Measurements from ENCODE around the gene SYCE3.

DNA sequence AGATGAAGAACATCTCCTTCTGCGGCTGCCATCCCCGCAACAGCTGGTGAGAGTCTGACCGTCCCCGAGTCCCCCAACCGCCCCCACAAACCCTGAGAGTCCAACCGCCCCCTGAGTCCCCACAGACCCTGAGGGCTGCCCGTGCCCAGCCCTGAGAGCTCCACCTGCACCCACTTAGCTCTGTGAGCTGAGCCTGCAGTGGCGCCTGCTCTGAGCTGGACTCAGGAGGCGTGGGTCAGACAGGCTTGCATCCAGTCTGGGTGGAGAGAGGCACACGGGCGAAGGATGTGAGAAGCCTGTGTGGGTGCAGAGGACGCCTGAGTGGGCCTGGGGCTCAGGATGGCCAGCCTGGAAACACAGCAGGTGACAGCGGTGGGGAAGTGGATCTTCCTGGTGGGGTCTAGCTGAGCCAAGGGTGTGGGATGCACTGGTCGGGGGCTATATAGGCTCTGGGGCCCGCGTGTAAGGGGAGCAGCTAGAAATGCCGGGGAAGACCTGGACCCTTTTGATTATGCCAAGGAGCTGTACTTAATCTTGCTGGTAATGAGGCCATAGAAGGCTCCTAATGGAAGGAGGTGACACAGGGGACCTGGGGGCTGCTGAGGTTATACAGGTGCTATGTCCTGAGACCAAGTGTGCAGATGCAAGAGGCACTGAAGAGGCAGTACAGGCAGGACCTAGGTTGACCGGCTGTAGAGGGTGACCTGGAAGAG is 44.4 kb upstream of the SYCE3 start:
- TF ChIP-seq POLR2AphosphoS5 (IDR thresholded peaks at IDR 0.05; ENCODE audit: insufficient read depth, low read depth, low read length) (no peak), POLR2A (IDR thresholded peaks at IDR 0.05; ENCODE audit: low read depth, low read length) (no peak)
